Upper lobe of right lung (tissue), 1 donor: ENCODE measurements around the gene PDE9A. TPM values are rescaled to one million over a fixed set of nuclear protein-coding genes. Genes with fewer than 3 reads are reported as not detected.
"Not testable (repeated sequence)": the region's sequence is repeated elsewhere in the genome, so short reads cannot be mapped to it uniquely, and the experiment has no call there.

Source experiments
- ATAC-seq: fragments of 200-7000 bp; cut with Tn5 transposase; one replicate; pipeline ENCODE4 v1.9.1; 2020; ENCODE audit warnings: mild to moderate bottlenecking, moderate library complexity
- DNase-seq: peaks from one replicate; pipeline ENCODE4 v3.0.0-alpha.2; 2020
- H3K27ac ChIP-seq: fragments of 200-600 bp; one replicate; pipeline ENCODE4 v1.8.0; 2022
- H3K27me3 ChIP-seq: fragments of 200-600 bp; one replicate; pipeline ENCODE4 v1.8.0; 2022; ENCODE audit warnings: mild to moderate bottlenecking
- H3K36me3 ChIP-seq: fragments of 200-600 bp; one replicate; pipeline ENCODE4 v1.8.0; 2022
- H3K4me1 ChIP-seq: fragments of 200-600 bp; one replicate; pipeline ENCODE4 v1.8.0; 2022
- H3K4me3 ChIP-seq: fragments of 200-600 bp; one replicate; pipeline ENCODE4 v1.8.0; 2022; ENCODE audit warnings: mild to moderate bottlenecking
- H3K9me3 ChIP-seq: fragments of 200-600 bp; one replicate; pipeline ENCODE4 v1.8.0; 2022
- intact Hi-C: fragments of 100-400 bp; cut with DNase I; formaldehyde crosslinking; loops from one replicate; pipeline ENCODE4 v1.11.0; 2022
- total RNA-seq: library from RNA; stranded (reverse); fragmentation: NEBNext Ultra II Directional; extraction: Animal tissue kit (Norgen Biotek cat#: 25700); gene quantifications from one replicate; pipeline ENCODE4 v1.2.1, GENCODE V29; 2021
- TF ChIP-seq, protein P1 (sequence below): fragments of 200-600 bp; IDR thresholded peaks from one replicate; pipeline ENCODE4 v1.8.0; 2022; ENCODE audit warnings: antibody characterized with exemption
- donor health status: DM: no; HTN: yes; CAD: no; lungs with severe emphysema.

The PDE9A gene
- total RNA-seq, 1 donor from 2014 or later = 15.3 TPM

DNA sequence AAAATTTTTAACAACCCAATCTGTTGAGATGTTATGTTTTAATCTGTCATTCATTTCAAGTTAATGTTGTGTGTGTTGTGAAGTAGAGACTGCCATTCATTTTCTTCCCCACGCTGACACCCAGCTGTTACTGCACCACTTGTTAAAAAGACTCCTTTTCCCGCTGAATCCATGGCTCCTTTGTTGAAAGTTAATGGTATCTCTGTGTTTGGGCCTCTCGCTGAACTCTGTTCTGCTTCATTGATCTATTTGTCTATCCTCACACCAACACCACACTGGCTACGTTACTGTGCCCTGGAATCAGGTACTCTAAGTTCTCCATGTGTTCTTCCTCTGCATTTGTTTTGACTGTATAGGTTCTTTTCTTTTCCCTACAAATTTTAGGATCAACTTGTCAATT, 58.2 kb downstream of the PDE9A start:
- no peaks in the 10 kb centered on the region for H3K27me3 ChIP-seq
- intact Hi-C loops = no loop called here
- H3K4me3 ChIP-seq = no peak overlapping the region
- H3K9me3 ChIP-seq = no peaks in the 10 kb centered on the region
- H3K36me3 ChIP-seq = no peaks in the 10 kb centered on the region
- no peak overlapping the region for H3K27ac ChIP-seq
- DNase-seq = no peak
- TF ChIP-seq, protein P1, sequence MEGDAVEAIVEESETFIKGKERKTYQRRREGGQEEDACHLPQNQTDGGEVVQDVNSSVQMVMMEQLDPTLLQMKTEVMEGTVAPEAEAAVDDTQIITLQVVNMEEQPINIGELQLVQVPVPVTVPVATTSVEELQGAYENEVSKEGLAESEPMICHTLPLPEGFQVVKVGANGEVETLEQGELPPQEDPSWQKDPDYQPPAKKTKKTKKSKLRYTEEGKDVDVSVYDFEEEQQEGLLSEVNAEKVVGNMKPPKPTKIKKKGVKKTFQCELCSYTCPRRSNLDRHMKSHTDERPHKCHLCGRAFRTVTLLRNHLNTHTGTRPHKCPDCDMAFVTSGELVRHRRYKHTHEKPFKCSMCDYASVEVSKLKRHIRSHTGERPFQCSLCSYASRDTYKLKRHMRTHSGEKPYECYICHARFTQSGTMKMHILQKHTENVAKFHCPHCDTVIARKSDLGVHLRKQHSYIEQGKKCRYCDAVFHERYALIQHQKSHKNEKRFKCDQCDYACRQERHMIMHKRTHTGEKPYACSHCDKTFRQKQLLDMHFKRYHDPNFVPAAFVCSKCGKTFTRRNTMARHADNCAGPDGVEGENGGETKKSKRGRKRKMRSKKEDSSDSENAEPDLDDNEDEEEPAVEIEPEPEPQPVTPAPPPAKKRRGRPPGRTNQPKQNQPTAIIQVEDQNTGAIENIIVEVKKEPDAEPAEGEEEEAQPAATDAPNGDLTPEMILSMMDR = no peak
- no peaks in the 10 kb centered on the region for H3K4me1 ChIP-seq
- no peak for ATAC-seq

DNA sequence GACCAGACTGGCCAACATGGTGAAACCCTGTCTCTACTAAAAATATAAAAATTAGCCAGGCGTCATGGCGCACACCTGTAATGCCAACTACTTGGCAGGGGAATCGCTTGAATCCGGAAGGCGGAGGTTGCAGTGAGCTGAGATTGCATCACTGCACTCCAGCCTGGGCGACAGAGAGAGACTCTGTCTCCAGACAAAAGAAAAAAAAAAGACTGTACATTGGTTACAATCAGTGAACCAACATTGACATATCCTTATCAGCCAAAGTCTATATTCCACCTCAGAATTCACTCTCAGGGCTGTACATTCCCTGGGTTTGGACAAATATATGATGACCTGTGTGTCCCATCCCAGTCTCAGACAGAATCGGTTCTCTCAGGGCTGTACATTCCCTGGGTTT, 62.0 kb downstream of the PDE9A start:
- intact Hi-C loops, H3K36me3 ChIP-seq, H3K27ac ChIP-seq, H3K4me1 ChIP-seq, DNase-seq, H3K9me3 ChIP-seq, H3K27me3 ChIP-seq, H3K4me3 ChIP-seq, ATAC-seq: not testable (repeated sequence)

DNA sequence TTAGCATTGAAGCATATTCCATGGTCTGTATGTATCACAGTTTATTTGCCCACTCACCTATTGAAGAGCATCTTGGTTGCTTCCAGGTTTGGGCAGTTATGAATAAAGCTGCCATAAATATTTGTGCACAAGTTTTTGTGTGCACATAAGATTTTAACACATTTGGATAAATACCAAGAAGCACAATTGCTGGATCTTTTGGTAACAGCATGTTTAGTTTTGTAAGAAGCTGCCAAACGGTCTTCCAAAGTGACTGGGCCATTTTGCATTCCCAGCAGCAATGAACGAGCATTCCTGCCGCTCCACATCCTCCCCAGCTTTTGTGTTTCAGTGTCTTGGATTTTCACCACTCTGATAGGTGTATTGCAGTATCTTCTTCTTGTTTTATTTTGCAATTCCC, 62.7 kb downstream of the PDE9A start:
- intact Hi-C loops = no loop called here

DNA sequence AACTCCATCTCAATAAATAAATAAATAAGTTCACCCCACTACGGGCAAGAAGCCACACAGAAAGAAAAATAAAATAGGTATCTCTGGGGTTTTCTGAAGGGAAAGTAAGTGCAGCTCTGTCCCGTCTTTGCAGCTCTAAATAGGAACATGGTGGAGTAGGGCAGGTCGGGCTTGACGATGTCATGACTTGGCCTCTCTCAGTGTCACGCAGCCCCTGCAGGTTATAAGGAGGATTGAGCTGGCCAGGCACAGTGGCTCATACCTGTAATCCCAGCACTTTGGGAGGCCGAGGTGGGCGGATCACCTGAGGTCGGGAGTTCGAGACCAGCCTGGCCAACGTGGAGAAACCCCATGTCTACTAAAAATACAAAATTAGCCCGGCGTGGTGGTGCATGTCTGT, 67.1 kb downstream of the PDE9A start:
- H3K27ac ChIP-seq, H3K27me3 ChIP-seq, DNase-seq, ATAC-seq, H3K9me3 ChIP-seq, intact Hi-C loops, H3K36me3 ChIP-seq, H3K4me3 ChIP-seq: not testable (repeated sequence)
- peaks cover 44% of the 10 kb centered on the region for H3K4me1 ChIP-seq

More for the DNA sequence above, 62.7 kb downstream of the PDE9A start:
- Histone ChIP-seq H3K4me3 (no peak overlapping the region), H3K36me3 (no peaks in the 10 kb centered on the region), H3K27ac (no peak overlapping the region), H3K27me3 (no peaks in the 10 kb centered on the region), H3K4me1 (peaks cover 7% of the 10 kb centered on the region), H3K9me3 (no peaks in the 10 kb centered on the region)
- TF ChIP-seq, protein P1 = no peak
- ATAC-seq = no peak
- DNase-seq = no peak

DNA sequence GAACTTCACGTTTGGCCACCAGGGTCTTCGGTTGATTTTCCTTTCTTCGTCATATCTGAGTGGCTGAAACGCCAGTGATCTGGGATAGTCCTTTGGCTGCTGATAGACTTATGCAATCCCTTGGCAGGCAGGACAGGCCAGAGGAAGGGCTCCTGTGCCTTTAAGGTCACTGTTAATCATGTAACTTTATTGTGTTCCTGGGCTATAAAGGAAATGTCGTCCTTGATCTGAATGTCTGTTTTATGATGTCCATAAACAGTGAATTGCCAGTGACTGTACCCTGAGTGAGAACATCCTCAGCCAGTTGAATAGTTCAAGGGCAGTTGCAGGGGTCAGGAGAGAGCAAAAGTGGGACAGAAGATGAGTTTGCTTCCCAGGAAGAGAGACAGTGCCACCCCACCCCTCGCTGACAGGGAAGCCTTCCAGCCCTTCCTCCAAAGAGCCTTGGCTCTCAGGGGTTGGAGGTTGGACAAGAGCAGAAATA, 68.0 kb downstream of the PDE9A start:
- Histone ChIP-seq H3K4me1 (peaks cover 44% of the 10 kb centered on the region), H3K9me3 (no peaks in the 10 kb centered on the region), H3K27me3 (no peaks in the 10 kb centered on the region), H3K27ac (peak overlapping the region; percentile 58), H3K36me3 (no peaks in the 10 kb centered on the region), H3K4me3 (no peak overlapping the region)
- no peak for DNase-seq
- TF ChIP-seq, protein P1 = no peak
- ATAC-seq = peak; percentile 61
- intact Hi-C loops = no loop called here

DNA sequence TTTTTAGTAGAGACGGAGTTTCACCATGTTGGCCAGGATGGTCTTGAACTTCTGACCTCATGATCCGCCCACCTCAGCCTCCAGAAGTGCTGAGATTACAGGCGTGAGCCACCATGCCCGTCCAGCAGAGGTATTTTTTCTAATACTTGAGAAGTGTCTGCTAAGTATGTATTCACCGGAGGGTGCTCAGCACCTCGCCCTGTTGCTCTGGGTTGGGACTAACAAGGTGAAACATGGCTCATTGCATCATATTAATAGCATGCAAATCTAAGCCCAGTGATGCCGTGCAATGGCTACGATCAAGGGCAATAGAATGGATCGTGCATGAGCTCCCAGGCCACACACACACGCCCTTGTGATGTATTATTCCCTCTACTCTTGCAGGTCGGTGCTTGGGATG, 68.7 kb downstream of the PDE9A start:
- ATAC-seq (peak; percentile 33), DNase-seq (peak; percentile 53)
- no peak overlapping the region for H3K27ac ChIP-seq
- H3K27me3 ChIP-seq = no peaks in the 10 kb centered on the region
- H3K9me3 ChIP-seq = no peaks in the 10 kb centered on the region
- intact Hi-C loops = no loop called here
- H3K36me3 ChIP-seq = no peaks in the 10 kb centered on the region
- peaks cover 44% of the 10 kb centered on the region for H3K4me1 ChIP-seq
- H3K4me3 ChIP-seq = no peak overlapping the region
- TF ChIP-seq, protein P1 = no peak
